ENCODE data around the gene PTPRD. TPM values are rescaled to one million over a fixed set of nuclear protein-coding genes. Genes with fewer than 3 reads are reported as not detected.

Gene PTPRD
- total RNA-seq, 2 experiments from 2014 or later, result 0.03 TPM; not detected in 1

DNA sequence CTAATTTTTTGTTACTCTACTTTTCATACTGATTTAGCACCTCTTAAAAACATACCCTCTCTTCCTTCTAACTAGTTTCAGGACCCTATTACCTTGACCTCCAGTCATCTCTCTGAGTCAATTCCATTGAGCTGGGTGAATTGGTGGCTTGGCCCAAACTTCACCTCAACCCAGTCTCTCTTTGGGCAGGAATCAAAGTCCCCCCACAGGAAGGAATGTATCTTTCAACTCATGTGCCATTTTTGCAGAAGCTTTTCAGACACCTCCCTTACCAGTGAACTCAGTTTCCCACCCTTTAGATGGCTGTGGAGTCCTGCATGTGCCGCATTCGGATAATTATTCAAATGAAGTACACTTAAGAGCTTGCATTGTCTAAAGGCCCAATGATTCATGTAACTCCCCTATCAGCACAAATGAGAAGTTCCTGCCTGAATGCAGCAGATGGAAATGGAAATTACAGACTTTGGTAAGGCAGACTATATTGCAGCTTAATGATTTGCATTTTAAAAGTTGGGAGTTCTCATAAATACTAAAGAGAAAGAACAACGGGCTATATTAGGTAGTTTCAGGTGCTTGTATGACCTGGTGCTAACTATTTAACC lies 693.5 kb downstream of the PTPRD start:
- intact Hi-C loops (cut with micrococcal nuclease; ENCODE audit: unreplicated experiment), result no loop called here
- CTCF ChIA-PET (ENCODE audit: unreplicated experiment), result no interaction called here
- BruUV-seq (replicated peaks), result no TSS peak

GRCh38 chr9:9917400-9917799 lies 695.4 kb downstream of the PTPRD start:
- BruUV-seq (replicated peaks), result no TSS peak
- H3K9me2 ChIP-seq (ENCODE audit: insufficient read depth, low read length), result no peaks in the 10 kb centered on the region
- no peaks in the 10 kb centered on the region for H3K36me3 ChIP-seq (ENCODE audit: insufficient read depth, low read length)
- H3K27ac ChIP-seq (ENCODE audit: low read depth, low read length, poor library complexity, severe bottlenecking), result no peak overlapping the region
- POLR2A ChIA-PET, result interaction anchor here (0.7 to 2.8 kb wide), 3 partner anchors 13 to 706 kb away, joined by 3 to 8 read pairs (median 3); no protein-coding TSS in a partner anchor
- no peak overlapping the region for H3K4me3 ChIP-seq (ENCODE audit: low read depth, low read length, poor library complexity, severe bottlenecking)
- intact Hi-C loops (cut with micrococcal nuclease; ENCODE audit: unreplicated experiment), result no loop called here
- no peaks in the 10 kb centered on the region for H4K20me1 ChIP-seq (ENCODE audit: insufficient read depth, low read length)
- no peaks in the 10 kb centered on the region for H3K4me1 ChIP-seq (ENCODE audit: insufficient read depth, low read length, poor library complexity, severe bottlenecking)
- H3K4me2 ChIP-seq (ENCODE audit: low read length), result no peak overlapping the region
- CTCF ChIA-PET (ENCODE audit: unreplicated experiment), result no interaction called here
- DNase-seq (ENCODE audit: low spot score), result no peak
- no peak overlapping the region for H2AFZ ChIP-seq (ENCODE audit: low read length)
- TF ChIP-seq EZH2phosphoT487 (IDR thresholded peaks at IDR 0.05; ENCODE audit: borderline replicate concordance, low read depth, low read length) (no peak), CTCF (conservative IDR thresholded peaks at IDR 0.05; ENCODE audit: low read length) (no peak)
- H3K79me2 ChIP-seq (ENCODE audit: insufficient read depth, low read depth, low read length), result no peaks in the 10 kb centered on the region
- H3K9me3 ChIP-seq (ENCODE audit: low read length), result peaks cover 8% of the 10 kb centered on the region; the same call in 1 of the 2 replicates

More for the DNA sequence above, 693.5 kb downstream of the PTPRD start:
- no peaks in the 10 kb centered on the region for H4K20me1 ChIP-seq (ENCODE audit: insufficient read depth, low read length)
- H3K9me3 ChIP-seq (ENCODE audit: low read length), result peaks cover 8% of the 10 kb centered on the region; the same call in 1 of the 2 replicates
- H2AFZ ChIP-seq (ENCODE audit: low read length), result no peak overlapping the region
- no peak overlapping the region for H3K4me2 ChIP-seq (ENCODE audit: low read length)
- no peaks in the 10 kb centered on the region for H3K36me3 ChIP-seq (ENCODE audit: insufficient read depth, low read length)
- DNase-seq (ENCODE audit: low spot score), result no peak
- POLR2A ChIA-PET, result interaction anchor here (0.8 to 2.8 kb wide), 6 partner anchors 10 to 24 kb away, joined by 3 to 8 read pairs (median 4); no protein-coding TSS in a partner anchor
- no peak overlapping the region for H3K4me3 ChIP-seq (ENCODE audit: low read depth, low read length, poor library complexity, severe bottlenecking)
- H3K79me2 ChIP-seq (ENCODE audit: insufficient read depth, low read depth, low read length), result no peaks in the 10 kb centered on the region
- no peaks in the 10 kb centered on the region for H3K9me2 ChIP-seq (ENCODE audit: insufficient read depth, low read length)
- no peak overlapping the region for H3K27ac ChIP-seq (ENCODE audit: low read depth, low read length, poor library complexity, severe bottlenecking)
- H3K4me1 ChIP-seq (ENCODE audit: insufficient read depth, low read length, poor library complexity, severe bottlenecking), result no peaks in the 10 kb centered on the region
- no peak for TF ChIP-seq CTCF (conservative IDR thresholded peaks at IDR 0.05; ENCODE audit: low read length)
- TF ChIP-seq EZH2phosphoT487 (IDR thresholded peaks at IDR 0.05; ENCODE audit: borderline replicate concordance, low read depth, low read length), result no peak

GRCh38 chr9:9914174-9914573 lies 698.6 kb downstream of the PTPRD start:
- TF ChIP-seq CTCF (conservative IDR thresholded peaks at IDR 0.05; ENCODE audit: low read length) (no peak), EZH2phosphoT487 (IDR thresholded peaks at IDR 0.05; ENCODE audit: borderline replicate concordance, low read depth, low read length) (no peak)
- Histone ChIP-seq H3K79me2 (ENCODE audit: insufficient read depth, low read depth, low read length) (no peaks in the 10 kb centered on the region), H3K27ac (ENCODE audit: low read depth, low read length, poor library complexity, severe bottlenecking) (no peak overlapping the region), H3K4me2 (ENCODE audit: low read length) (no peak overlapping the region), H4K20me1 (ENCODE audit: insufficient read depth, low read length) (no peaks in the 10 kb centered on the region), H3K4me3 (ENCODE audit: low read depth, low read length, poor library complexity, severe bottlenecking) (no peak overlapping the region), H3K9me2 (ENCODE audit: insufficient read depth, low read length) (no peaks in the 10 kb centered on the region), H2AFZ (ENCODE audit: low read length) (no peak overlapping the region), H3K36me3 (ENCODE audit: insufficient read depth, low read length) (no peaks in the 10 kb centered on the region), H3K4me1 (ENCODE audit: insufficient read depth, low read length, poor library complexity, severe bottlenecking) (no peaks in the 10 kb centered on the region), H3K9me3 (ENCODE audit: low read length) (peaks cover 8% of the 10 kb centered on the region; the same call in 1 of the 2 replicates)
- ChIA-PET CTCF (ENCODE audit: unreplicated experiment) (interaction anchor here (1.2 kb wide), 1 partner anchor 123 kb away, joined by 3 read pairs; no protein-coding TSS in a partner anchor), POLR2A (interaction anchor here (0.6 to 4.1 kb wide), 5 partner anchors 12 to 130 kb away, joined by 3 to 26 read pairs (median 4); no protein-coding TSS in a partner anchor)
- intact Hi-C loops (cut with micrococcal nuclease; ENCODE audit: unreplicated experiment), result no loop called here
- no TSS peak for BruUV-seq (replicated peaks)
- DNase-seq (ENCODE audit: low spot score), result no peak

Measured in OCI-LY7 (cell line).